Parathyroid adenoma (tissue), 2 donors: Measurements from ENCODE around the gene PRXL2A.
A peak's percentile ranks its signal among the peaks of the same experiment; 100 is the strongest.
"Not testable (repeated sequence)": the region's sequence is repeated elsewhere in the genome, so short reads cannot be mapped to it uniquely, and the experiment has no call there.

Experiments used
- H2AFZ ChIP-seq: fragments of 300-600 bp; sonication (generic); one replicate; pipeline ENCODE4 v1.7.0; 2017; ENCODE audit warnings: antibody characterized with exemption, mild to moderate bottlenecking
- H3K27ac ChIP-seq: fragments of 300-600 bp; sonication (generic); one replicate; pipeline ENCODE4 v1.7.0; 2017
- H3K27me3 ChIP-seq: fragments of 300-600 bp; sonication (generic); one replicate; pipeline ENCODE4 v1.7.0; 2017; ENCODE audit warnings: low read length; ENCODE audit not compliant: control insufficient read depth, insufficient read depth
- H3K36me3 ChIP-seq: fragments of 300-600 bp; sonication (generic); one replicate; pipeline ENCODE4 v1.7.0; 2017; ENCODE audit warnings: low read length; ENCODE audit not compliant: control insufficient read depth, insufficient read depth
- H3K4me1 ChIP-seq: fragments of 300-600 bp; sonication (generic); one replicate; pipeline ENCODE4 v1.7.0; 2017; ENCODE audit warnings: control low read depth
- H3K4me2 ChIP-seq: fragments of 300-600 bp; sonication (generic); one replicate; pipeline ENCODE4 v1.7.0; 2017; ENCODE audit warnings: low read length
- H3K4me3 ChIP-seq: fragments of 300-600 bp; sonication (generic); one replicate; pipeline ENCODE4 v1.7.0; 2017; ENCODE audit warnings: low read depth, low read length
- H3K79me2 ChIP-seq: fragments of 300-600 bp; sonication (generic); one replicate; pipeline ENCODE4 v1.7.0; 2017; ENCODE audit warnings: control low read depth
- H3K9ac ChIP-seq: fragments of 300-600 bp; sonication (generic); one replicate; pipeline ENCODE4 v1.7.0; 2017; ENCODE audit warnings: mild to moderate bottlenecking
- H3K9me3 ChIP-seq: fragments of 300-600 bp; sonication (generic); one replicate; pipeline ENCODE4 v1.7.0; 2017; ENCODE audit warnings: low read length; ENCODE audit not compliant: control insufficient read depth
- CTCF ChIP-seq: fragments of 300-600 bp; sonication (generic); IDR thresholded peaks from one replicate; pipeline ENCODE4 v1.7.0; 2017; ENCODE audit warnings: antibody characterized with exemption, mild to moderate bottlenecking
- donor health status: primary hyperparathyroidism.

The PRXL2A gene

GRCh38 chr10:80416479-80417098, 8.2 kb downstream of the PRXL2A start:
- H3K9ac ChIP-seq: no peak overlapping the region
- no peak for TF ChIP-seq CTCF
- H3K4me3 ChIP-seq: no peak overlapping the region
- H3K4me1 ChIP-seq: peaks cover 51% of the 10 kb centered on the region
- peaks cover 26% of the 10 kb centered on the region for H3K79me2 ChIP-seq
- H3K27ac ChIP-seq: peak overlapping the region; percentile 78
- H3K27me3 ChIP-seq: no peaks in the 10 kb centered on the region
- H2AFZ ChIP-seq: peak overlapping the region; percentile 34
- H3K9me3 ChIP-seq: no peaks in the 10 kb centered on the region
- no peaks in the 10 kb centered on the region for H3K36me3 ChIP-seq
- H3K4me2 ChIP-seq: peak overlapping the region; percentile 29

- not testable (repeated sequence) for H3K27ac ChIP-seq, H3K36me3 ChIP-seq, H2AFZ ChIP-seq, H3K4me2 ChIP-seq, H3K27me3 ChIP-seq, H3K9me3 ChIP-seq, H3K4me3 ChIP-seq, H3K9ac ChIP-seq
- Histone ChIP-seq H3K79me2 (peaks cover 24% of the 10 kb centered on the region), H3K4me1 (peaks cover 44% of the 10 kb centered on the region)
These were observed 8.9 kb downstream of the PRXL2A start for GRCh38 chr10:80417256-80417655.

GRCh38 chr10:80421050-80421706, 12.8 kb downstream of the PRXL2A start:
- Histone ChIP-seq H3K9ac (no peak overlapping the region), H3K4me2 (no peak overlapping the region), H3K4me1 (peaks cover 6% of the 10 kb centered on the region), H3K4me3 (no peak overlapping the region), H3K27ac (no peak overlapping the region), H2AFZ (no peak overlapping the region), H3K27me3 (no peaks in the 10 kb centered on the region), H3K79me2 (peaks cover 24% of the 10 kb centered on the region), H3K36me3 (no peaks in the 10 kb centered on the region), H3K9me3 (no peaks in the 10 kb centered on the region)
- no peak for TF ChIP-seq CTCF

DNA sequence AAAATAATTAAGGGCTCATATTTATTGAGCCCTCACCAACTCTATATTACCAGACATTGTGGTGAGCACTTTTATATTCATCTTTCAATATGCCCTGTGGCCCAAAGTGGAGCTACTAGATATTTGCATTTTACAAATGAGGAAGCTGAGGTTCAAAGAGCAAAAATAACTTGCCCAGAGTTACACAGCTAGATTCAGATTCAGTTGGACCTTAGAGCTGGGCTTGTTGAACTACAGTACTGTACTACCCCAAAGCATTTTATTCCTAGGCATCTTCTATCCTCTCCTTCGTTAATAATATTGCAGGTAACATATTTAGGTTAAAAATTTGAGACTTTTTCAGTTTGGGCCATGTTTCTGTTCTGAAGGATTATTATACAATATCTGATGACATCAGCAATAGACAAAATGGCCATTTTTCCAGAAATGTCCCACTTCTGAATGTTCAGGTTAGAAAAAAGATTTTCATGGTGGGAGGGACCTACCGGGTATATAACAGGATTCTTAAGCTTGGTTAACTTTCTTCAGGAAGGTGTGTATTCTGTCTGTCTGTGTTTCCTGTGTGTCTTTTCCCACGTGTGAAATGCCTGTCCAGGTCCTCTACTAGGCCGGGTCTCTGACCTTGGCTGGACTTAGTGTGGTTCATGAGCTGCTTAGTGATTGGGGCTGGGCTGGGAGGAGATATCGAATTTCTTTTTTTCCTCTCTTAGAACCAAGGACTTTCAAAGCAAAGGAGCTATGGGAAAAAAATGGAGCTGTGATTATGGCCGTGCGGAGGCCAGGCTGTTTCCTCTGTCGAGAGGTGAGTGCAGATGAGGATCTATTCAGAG, 13.6 kb downstream of the PRXL2A start:
- H3K4me1 ChIP-seq: no peaks in the 10 kb centered on the region
- H2AFZ ChIP-seq: no peak overlapping the region
- H3K79me2 ChIP-seq: peaks cover 24% of the 10 kb centered on the region
- no peaks in the 10 kb centered on the region for H3K27me3 ChIP-seq
- no peak overlapping the region for H3K9ac ChIP-seq
- no peaks in the 10 kb centered on the region for H3K9me3 ChIP-seq
- H3K4me2 ChIP-seq: no peak overlapping the region
- H3K4me3 ChIP-seq: no peak overlapping the region
- H3K27ac ChIP-seq: no peak overlapping the region
- no peaks in the 10 kb centered on the region for H3K36me3 ChIP-seq
- TF ChIP-seq CTCF: no peak

- no peak overlapping the region for H3K9ac ChIP-seq
- no peaks in the 10 kb centered on the region for H3K36me3 ChIP-seq
- H2AFZ ChIP-seq: no peak overlapping the region
- H3K9me3 ChIP-seq: no peaks in the 10 kb centered on the region
- TF ChIP-seq CTCF: no peak
- H3K27ac ChIP-seq: no peak overlapping the region
- no peak overlapping the region for H3K4me2 ChIP-seq
- H3K4me3 ChIP-seq: no peak overlapping the region
- H3K4me1 ChIP-seq: no peaks in the 10 kb centered on the region
- peaks cover 5% of the 10 kb centered on the region for H3K79me2 ChIP-seq
- no peaks in the 10 kb centered on the region for H3K27me3 ChIP-seq
These were observed 17.6 kb downstream of the PRXL2A start for GRCh38 chr10:80425901-80426300.
